Measurements from ENCODE around the gene HAGHL.
"Not testable (repeated sequence)": the region's sequence is repeated elsewhere in the genome, so short reads cannot be mapped to it uniquely, and the experiment has no call there.

HAGHL gene

DNA sequence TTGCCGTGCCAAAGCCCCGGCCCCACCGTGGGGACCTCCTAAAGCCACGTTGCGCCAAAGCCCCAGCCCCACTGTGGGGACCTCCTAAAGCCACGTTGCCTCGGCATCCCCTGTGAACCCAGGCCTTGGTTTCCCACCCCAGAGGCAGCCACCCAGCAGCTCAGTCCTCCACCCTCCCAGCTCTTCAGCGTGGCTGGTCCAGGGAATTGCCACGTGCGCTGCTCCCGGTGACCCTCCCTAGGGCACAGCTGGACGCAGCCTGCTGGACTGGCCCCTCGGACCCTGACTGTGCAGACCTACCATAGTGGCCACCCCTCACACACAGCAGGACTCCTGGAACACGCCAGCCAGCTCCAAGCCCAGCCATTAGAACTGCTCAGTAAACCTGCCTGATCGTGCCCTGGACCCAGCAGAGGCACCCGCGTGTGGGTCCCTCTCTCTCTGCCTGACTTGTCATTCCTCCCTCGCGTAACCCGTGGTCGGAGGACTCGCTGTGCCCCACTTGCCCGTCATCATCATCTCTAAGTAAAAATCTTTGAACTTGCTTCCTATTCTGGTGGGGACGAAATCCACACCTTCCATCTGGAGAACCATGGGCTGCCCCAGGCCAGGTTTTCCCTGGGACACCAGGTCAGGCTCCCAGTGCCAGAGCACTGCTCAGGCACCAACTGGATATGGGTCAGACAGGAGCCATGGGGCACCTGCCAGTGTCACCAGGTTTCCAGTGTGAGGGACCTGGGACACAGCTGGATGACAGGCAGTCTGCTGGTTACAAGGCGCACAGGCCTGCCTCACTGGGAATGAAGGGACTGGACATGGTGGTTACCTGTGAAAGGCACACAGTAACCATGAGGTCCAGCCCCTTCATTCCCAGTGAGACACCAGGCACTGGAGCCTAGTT, 8.3 kb downstream of the HAGHL start:
- DNase-seq (ENCODE audit: low read depth in 2 of 2), result no peak

DNA sequence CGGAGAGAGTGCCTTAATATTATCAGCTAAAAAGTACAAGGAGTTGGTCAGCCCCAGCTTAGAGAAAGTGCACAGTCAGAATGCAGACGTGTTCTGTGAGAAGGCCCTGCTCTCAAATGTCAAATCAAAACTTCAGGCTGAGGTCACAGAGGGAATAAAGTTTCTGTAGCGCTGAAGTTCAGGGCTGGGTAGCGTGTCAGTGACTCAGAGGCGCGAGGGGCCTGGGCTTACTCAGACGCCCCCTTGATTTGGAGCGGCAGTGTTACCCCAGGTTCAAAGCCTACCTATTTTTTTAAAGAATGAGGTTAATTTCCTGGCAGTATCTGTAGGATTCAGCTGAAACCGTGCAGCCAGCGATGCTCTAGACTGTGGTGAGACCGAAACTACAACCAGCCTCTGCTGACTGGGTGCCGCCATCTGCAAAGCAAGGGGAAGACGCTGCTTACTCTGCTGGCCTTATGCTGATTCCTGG, 9.1 kb downstream of the HAGHL start:
- no peak for DNase-seq (ENCODE audit: low read depth in 2 of 2)

DNA sequence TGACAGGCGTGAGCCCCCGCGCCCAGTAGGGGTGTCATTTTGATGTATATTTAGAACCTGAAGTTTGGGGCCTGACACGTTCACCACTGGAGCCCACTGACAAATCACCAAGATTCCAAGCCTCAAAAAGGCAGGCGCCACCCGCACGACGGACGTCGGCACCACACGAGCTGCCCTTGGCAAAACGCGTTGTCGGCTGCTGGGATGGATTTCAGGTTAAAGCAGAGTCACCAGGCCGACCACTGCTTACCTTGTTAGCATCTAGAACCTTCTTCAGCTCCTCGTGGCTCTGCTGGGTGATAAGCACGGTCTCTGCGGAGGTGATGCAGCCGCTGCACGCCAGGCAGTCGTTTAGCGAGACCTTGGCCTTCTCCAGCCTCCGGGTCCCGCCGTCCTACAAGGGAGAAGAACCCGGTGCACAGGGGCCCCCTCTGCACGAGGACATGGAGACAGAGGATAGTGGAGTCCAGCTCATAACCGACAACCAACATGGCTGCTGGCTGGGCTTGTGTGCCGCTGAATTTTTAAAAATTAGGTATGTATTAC, 10.1 kb downstream of the HAGHL start:
- no peak for DNase-seq (ENCODE audit: low read depth in 2 of 2)

DNA sequence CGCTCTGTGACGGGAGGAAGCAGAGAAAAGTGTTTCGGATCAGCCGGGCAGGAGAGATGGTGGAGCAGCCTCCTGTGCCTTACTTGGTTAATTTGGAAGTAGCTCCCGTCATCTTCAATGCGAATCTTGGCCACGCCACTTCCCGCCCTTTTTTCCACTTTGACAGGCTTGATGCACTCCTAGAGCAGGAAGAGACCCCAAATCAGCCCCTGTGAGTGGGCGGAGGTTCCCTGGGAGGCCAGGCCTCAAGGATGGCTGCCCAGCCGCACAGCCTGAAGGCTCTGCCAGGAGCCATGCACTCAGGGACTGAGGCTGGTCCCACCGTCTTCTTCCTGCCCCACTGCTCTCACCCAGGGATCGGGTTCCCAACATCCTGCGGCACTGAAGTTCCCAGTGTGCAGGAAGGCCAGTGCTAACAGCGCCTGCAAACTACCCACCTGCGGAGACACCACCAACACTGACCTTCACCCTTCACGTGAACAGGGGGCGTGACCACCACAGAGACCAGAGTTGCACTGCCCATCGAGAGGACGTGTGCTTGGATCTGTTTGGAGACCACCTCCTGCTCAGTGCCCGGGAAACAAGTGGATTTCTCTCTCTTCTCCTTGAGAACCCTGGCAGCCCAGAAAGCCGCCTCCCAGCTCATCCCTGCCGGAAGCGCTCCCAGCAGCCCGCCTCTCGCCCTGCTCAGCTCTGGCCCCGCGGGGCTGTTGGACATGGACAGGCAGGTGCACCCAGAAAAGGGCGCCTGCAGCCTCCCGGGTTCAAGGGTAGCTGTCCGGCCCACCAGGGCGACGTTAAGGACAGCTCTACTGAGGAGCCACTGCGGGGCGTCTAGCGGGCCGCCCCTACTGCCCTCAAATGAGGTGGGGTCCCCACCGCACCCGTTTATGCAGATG, 12.9 kb downstream of the HAGHL start:
- no peak for DNase-seq (ENCODE audit: low read depth in 2 of 2)

DNA sequence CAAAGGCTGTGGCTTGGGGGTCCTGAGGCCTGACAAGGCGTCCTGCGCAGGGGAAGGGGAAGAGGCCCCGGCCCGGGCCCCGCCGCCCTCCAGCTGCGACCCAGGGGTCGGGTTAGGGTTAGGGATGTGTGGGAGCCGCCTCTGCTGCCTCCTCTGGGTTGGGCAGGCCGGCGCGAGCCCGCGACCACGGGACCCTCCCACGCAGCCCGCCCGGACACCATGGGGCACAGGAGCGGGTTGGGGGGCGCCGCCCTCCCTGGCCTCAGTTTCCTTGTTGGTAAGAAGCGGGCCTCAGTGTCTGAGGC, 13.5 kb downstream of the HAGHL start:
- DNase-seq (ENCODE audit: low read depth in 2 of 2), result no peak

DNA sequence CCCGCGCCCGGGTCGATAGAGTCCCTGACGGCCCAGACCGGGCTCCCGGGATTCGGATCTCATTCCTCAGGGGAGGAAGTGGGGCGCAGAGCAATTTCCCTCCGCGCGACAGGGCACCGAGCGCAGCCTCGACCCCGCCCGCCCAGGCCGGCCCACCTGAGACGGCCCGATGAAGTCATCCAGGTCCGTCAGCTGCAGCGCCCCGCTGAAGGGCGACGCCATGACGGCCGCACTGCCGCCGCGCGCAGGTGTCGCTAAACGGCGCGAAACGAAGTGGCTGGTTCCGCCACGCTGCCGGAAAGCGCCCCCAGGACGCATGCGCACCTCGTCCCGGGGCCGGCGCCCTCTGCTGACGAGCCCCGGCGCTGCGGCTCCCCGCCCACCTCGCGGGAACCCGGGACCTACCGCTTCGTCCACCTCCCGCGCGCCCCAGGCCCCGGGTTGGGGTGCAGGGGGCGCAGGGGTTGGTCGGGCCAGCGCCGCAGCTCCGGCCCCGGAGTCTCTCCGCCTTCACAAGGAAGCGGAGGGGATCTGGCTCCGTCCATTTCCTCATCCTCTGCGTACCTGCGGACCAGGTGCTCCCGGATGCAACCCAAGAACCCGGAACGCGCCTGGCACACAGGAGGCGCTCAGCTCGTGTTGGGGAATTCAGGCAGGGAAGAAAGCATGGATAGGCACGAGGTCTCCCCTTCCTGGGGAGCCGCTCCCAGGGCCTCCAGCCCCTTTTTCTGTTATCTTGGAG, 14.0 kb downstream of the HAGHL start, which contains the start of gene CIAO3:
CIAO3 (minus strand) TSS at position 234 of the 742 bp plus-strand sequence; CDS start at position 222, 12 bp downstream.
- peak; percentile 90 to 92 for DNase-seq (ENCODE audit: low read depth in 2 of 2)

DNA sequence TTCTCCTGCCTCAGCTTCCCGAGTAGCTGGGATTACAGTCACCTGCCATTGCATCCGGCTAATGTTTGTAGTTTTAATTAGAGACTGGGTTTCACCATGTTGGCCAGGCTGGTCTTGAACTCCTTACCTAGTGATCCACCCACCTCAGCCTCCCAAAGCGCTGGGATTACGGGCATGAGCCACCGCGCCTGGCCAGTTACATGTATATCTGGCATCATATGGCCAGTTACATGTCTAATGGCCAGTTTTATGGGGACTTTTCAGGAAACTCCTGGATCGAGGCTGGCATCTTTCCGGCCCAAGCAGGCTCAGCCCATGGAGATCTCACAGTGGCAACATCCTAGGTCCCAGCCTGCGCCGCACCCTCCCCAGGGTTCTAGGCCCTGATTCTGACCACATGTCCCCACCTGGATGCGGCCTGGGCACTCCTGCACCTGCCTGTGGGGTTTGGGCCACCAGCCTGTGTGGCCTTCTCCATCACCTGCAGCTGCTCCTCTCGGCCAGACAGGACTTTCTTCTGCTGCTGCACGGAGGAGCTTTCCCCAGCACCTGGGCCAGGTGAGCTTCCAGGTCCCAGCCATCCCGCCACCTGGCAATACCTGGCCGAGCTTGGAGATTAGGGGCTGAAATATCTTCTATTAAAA, 15.2 kb downstream of the HAGHL start:
- DNase-seq (ENCODE audit: low read depth in 2 of 2), result no peak

DNA sequence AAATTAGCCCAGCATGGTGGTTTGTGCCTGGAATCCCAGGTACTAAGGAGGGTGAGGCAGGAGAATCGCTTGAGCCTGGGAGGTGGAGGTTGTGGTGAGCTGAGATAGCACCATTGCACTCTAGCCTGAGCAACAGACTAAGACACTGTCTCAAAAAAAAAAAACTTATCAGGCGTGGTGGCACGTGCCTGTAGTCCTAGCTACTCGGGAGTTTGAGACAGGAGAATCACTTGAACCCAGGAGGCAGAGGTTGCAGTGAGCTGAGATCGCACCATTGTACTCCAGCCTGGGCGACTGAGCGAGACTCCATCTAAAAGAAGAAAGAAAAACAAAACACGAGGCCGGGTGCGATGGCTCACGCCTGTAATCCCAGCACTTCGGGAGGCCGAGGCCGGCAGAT, 16.0 kb downstream of the HAGHL start:
- not testable (repeated sequence) for DNase-seq (ENCODE audit: low read depth in 2 of 2)

DNA sequence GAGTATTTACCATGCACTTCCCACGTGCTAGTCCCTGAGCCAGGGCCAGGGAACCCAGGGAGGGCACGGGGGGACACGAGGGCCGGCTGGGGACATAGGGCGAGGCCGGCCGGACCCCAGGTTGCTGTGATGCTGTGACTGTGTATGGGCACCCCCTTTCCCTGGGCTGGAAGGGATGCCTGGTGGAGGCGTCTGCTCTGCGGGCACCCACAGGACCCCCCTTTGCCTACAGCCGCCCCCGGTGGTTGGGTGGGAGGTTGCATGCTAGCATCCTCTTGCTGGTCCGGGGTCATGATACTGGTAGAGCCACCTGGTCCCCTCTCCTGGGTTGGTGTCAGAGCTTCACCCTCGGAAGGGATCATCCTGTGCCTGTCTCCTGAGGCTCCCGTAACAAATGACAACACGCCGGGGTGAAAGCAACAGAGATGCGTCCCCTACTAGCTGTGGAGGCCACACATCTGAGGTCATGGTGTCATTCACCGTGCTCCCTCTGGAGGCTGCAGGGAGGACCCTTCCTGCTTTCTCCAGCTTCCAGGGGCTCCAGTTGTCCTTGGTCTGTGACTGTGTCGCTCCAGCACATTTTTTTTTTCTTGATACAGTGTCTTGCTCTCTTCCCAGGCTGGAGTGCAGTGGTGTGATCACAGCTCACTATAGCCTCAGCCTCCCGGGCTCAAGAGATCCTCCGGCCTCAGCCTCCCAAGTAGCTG, 17.0 kb downstream of the HAGHL start:
- no peak for DNase-seq (ENCODE audit: low read depth in 2 of 2)

DNA sequence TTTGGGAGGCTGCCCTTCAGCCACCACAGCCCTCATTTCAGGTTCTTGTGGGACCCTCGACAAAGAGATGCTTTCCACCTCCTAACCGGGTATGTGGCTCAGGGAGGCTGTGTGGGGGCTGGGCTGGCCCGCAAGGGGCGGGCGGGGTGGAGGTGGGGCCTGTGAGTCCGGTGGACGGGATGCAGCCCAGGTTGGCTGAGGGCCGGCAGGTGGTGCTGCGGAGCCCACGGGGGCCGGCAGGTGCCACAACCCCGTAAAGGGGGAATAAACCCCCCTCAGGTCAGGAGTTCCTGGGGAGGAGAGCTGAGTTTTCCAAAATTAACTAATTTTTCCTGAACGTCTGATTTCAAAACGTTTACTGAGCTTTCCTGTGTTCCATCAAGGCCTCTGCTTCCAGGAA, 18.8 kb downstream of the HAGHL start:
- DNase-seq (ENCODE audit: low read depth in 2 of 2), result no peak

DNA sequence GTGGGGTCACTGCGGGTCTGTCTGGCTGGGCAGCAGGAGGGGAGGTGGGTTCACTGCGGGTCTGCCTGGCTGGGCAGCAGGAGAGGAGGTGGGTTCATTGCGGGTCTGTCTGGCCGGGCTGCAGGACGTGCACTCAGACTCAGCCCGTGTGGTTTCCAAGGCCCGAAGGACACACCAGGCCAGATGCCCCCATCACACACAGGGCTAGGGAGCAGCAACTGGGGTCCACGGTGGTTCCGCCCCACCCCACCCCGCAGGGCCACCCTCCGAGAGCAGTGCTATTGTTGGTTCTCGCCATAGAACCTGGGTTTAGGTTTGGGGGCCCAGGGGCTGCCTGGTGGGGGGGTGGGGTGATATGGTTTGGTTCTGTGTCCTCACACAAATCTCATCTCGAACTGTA, 19.7 kb downstream of the HAGHL start:
- no peak for DNase-seq (ENCODE audit: low read depth in 2 of 2)

DNA sequence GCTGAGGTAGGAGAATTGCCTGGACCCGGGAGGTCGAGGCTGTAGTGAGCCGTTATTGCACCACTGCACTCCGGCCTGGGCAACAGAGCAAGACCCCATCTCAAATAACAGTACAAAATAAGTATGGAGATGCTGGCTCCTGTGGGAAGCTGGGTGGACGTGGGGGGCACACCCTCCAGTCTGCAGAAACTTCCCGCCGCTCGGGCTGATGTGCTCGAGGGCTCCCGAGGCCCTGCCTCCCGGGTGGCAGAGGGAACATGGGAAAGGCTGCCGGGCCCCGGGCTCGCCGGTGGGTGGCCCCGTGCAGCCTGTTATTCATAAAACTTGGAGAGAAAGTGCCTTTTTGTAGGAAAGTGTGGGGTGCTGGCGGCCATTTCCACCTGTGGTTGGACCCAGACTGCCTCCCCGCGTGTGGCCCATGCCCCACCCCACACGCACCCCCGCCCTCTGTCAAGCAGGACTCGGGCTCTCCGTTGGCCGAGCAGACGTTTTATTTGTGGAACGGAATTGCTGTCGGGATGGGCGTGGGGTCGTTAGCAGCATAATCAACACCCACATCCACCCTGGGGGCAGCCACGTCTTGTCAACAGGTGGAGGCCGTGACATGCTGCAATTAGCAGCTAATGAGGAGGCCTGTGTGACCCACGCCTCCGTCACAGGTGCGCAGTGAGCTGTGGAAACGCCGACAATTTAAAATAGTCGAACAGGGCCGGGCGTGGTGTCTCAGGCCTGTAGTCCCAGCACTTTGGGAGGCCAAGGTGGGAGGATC, 21.3 kb downstream of the HAGHL start:
- DNase-seq (ENCODE audit: low read depth in 2 of 2), result no peak

DNA sequence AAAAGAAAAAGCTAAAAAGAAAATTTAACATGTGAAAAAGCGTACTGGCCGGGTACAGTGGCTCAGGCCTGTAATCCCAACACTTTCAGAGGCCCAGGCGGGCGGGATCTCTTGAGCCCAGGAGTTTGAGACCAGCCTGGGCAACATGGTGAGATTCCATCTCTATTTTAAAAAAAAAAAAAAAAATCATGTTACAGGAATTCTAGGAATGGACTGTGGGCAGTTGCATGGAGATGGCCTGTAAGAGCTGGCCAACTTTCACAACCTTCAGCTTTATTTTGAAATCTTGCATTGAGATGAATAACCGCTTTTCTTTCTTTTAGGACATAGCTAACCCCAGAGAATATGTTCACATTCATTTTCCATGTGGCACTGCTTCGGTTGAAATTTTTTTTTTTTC, 22.1 kb downstream of the HAGHL start:
- DNase-seq (ENCODE audit: low read depth in 2 of 2), result no peak

DNA sequence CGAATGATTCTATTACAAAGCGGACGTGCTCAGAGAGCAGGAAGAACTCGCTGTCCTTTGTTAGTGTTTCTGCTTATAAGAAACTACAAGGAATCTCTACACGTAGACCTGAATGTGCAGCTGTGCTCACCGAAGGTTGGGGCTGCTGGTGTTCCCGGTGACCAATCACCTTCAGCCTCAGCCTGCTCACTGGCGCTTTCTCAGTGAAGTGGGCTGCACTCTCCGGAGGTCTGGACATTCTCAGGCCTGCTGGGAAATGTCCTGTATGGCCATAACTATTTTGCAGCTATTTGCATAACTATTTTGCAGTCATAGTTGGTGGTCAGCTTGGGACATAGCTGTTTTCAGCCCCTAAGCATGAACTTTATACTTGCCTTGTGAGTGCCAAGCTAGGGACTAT, 23.6 kb downstream of the HAGHL start:
- no peak for DNase-seq (ENCODE audit: low read depth in 2 of 2)

DNA sequence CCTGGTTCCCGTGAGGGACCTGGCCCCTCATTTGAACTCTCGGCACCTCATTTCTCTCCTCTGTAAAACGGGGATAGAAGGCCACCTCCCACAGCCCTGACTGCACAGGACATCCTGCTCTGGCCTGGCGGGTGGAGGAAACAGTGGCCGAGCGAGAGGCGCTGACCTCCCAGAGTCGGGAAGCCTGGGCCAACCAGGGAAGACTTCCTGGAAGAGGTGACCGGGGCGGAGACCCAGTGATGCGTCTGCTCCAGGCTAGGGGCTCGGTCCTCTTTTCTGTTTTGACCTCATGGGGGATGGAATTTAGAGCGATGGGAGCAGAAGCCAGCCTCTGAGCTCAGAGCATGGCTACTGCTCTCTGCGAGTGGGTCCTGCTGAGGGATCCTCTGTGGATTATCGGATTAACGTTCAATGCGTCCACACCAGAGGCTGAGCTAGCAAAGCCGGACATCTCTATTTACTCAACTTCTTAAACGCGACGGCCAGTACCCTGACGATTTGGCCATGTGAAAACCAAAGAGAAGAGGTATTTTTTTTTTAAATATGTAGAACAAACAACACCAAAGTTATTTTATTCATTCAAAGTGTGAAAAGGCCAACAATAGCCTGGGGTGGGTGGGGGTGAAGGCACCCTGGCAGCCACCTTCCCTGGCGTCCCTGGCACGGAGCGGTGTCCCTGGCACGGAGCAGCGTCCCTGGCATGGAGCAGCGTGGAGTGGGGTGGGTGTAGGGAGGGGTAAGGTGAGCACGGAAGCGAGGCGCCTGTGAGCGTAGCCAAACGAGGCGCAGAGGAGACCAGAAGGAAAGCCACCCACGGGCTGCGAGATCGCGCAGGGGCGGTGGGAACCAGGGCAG, 24.5 kb downstream of the HAGHL start:
- no peak for DNase-seq (ENCODE audit: low read depth in 2 of 2)

DNA sequence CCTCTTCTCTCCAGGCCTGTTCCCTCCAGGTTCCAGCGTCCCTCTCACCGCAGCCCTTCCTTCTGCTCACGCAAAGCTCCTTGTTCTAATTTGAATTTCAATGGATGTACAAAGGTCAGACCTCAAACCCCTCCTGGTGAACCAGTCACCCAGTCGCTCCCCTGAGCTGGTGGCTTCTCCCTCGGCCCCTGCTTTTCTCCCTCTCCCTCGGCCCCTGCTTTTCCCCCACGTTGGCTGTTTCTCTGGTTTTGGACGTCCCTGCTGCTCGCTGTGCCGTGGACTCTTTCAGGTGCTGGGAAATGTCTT, 25.1 kb downstream of the HAGHL start:
- DNase-seq (ENCODE audit: low read depth in 2 of 2), result no peak

DNA sequence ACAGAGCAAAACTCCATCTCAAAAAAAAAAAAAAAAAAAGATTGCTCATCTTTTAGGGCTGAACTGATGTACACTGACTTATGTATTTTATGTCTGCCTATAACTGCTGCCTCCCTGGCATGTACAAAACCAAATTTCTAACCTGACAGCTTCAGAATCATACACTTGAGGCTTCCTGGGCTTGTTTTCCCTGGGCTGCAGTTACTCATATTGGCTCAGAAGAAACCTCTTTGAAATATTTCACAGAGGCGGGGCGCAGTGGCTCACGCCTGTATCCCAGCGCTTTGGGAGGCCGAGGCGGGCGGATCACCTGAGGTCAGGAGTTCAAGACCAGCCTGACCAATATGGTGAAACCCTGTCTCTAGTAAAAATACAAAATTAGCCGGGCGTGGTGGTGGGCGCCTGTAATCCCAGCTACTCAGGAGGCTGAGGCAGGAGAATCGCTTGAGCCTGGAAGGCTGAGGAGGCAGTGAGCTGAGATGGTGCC, 27.3 kb downstream of the HAGHL start:
- DNase-seq (ENCODE audit: low read depth in 2 of 2), result not testable (repeated sequence)

DNA sequence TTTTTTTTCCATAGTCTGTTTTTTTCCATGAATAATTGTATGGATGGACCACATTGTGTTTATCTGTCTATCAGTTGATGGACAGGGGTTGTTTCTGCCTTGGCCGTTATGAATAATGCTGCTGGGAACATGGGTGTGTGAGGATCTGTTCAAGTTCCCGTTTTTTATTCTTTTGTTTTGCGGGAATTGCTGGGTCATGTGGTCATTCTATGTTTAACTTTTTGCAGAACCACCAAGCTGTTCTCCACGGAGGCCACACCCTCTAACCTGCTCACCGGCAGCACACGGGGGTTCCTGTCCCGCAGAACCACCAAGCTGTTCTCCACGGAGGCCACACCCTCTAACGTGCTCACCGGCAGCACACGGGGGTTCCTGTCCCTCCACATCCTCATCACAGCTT, 27.8 kb downstream of the HAGHL start:
- no peak for DNase-seq (ENCODE audit: low read depth in 2 of 2)

DNA sequence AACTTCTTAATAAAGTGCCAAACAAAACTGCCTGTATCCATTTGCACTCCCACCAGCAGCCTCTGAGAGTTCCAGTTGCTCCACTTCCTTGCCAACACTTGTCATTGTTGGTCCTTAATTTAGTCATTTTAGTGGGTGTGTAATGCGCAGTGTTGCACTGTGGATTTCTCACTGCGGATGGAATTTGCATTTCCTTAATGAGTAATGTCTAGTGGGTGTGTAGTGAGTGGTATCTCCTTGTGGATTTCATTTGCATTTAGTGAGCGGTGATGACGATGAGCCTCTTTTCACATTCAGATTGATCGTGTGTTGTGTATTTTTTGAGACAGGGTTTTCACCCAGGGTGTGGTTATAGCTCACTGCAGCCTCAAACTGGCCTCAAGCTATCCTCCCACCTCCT, 29.5 kb downstream of the HAGHL start:
- DNase-seq (ENCODE audit: low read depth in 2 of 2), result no peak

Measured in stimulated activated CD4-positive, alpha-beta T cell treated with anti-CD3 and anti-CD28 coated beads, Interleukin-1b, Interleukin-23, amount 100 ng/mL, for 4 hours (primary cell).